SK-N-SH treated with all-trans-retinoic acid at 6 μM for 48 hours (cell line): Measurements from ENCODE around the gene ASIC3.

ENCODE experiments used
- ATAC-seq: fragments of 200-7000 bp; cut with Tn5 transposase; 3 replicates; pipeline ENCODE4 v1.9.1; 2020; ENCODE audit warnings: mild to moderate bottlenecking, moderate library complexity
- ARNTL ChIP-seq: fragments of 450-650 bp; formaldehyde crosslinking; IDR thresholded peaks from 2 replicates; pipeline ENCODE4 v1.5.0; 2020; ENCODE audit warnings: low read depth, mild to moderate bottlenecking, moderate library complexity, borderline replicate concordance
- BACH2 ChIP-seq: fragments of 250-450 bp; sonication (Bioruptor Pico); IDR thresholded peaks from 2 replicates; pipeline ENCODE4 v1.9.0; 2021; ENCODE audit warnings: mild to moderate bottlenecking, borderline replicate concordance
- CSDC2 ChIP-seq: fragments of 250-450 bp; sonication (Bioruptor Pico); IDR thresholded peaks from 2 replicates; pipeline ENCODE4 v1.5.0; 2020; ENCODE audit warnings: mild to moderate bottlenecking, moderate library complexity
- ESRRG ChIP-seq: fragments of 250-450 bp; sonication (Bioruptor Pico); IDR thresholded peaks from 2 replicates; pipeline ENCODE4 v1.6.1; 2021; ENCODE audit warnings: mild to moderate bottlenecking
- GLIS3 ChIP-seq: fragments of 250-450 bp; sonication (Bioruptor Pico); IDR thresholded peaks from 2 replicates; pipeline ENCODE4 v1.5.0; 2020; ENCODE audit warnings: mild to moderate bottlenecking, moderate library complexity
- ISL1 ChIP-seq: fragments of 250-450 bp; sonication (Bioruptor Pico); IDR thresholded peaks from 2 replicates; pipeline ENCODE4 v2.1.2; 2022; ENCODE audit warnings: mild to moderate bottlenecking, moderate library complexity
- OSR1 ChIP-seq: fragments of 250-450 bp; sonication (Bioruptor Pico); IDR thresholded peaks from 2 replicates; pipeline ENCODE4 v1.8.0; 2022; ENCODE audit warnings: moderate library complexity, mild to moderate bottlenecking, inconsistent platforms
- PPARA ChIP-seq: fragments of 250-450 bp; sonication (Bioruptor Pico); IDR thresholded peaks from 2 replicates; pipeline ENCODE4 v1.5.0; 2020; ENCODE audit warnings: mild to moderate bottlenecking, borderline replicate concordance
- RARB ChIP-seq: fragments of 250-450 bp; sonication (Bioruptor Pico); IDR thresholded peaks from 2 replicates; pipeline ENCODE4 v1.8.0; 2021; ENCODE audit warnings: mild to moderate bottlenecking, moderate library complexity
- SNAI2 ChIP-seq: fragments of 250-450 bp; sonication (Bioruptor Pico); IDR thresholded peaks from 2 replicates; pipeline ENCODE4 v1.5.0; 2020; ENCODE audit warnings: mild to moderate bottlenecking, moderate library complexity
- TCF4 ChIP-seq: fragments of 250-450 bp; sonication (Bioruptor Pico); IDR thresholded peaks from 2 replicates; pipeline ENCODE4 v1.8.0; 2021; ENCODE audit warnings: mild to moderate bottlenecking, moderate library complexity, borderline replicate concordance
- TOX ChIP-seq: fragments of 250-450 bp; sonication (Bioruptor Pico); IDR thresholded peaks from 2 replicates; pipeline ENCODE4 v1.8.0; 2021; ENCODE audit warnings: mild to moderate bottlenecking, moderate library complexity, borderline replicate concordance
- ZFP3 ChIP-seq: fragments of 250-450 bp; sonication (Bioruptor Pico); IDR thresholded peaks from 2 replicates; pipeline ENCODE4 v1.5.0; 2020; ENCODE audit warnings: mild to moderate bottlenecking, moderate library complexity
- ZFP30 ChIP-seq: fragments of 450-650 bp; formaldehyde crosslinking; IDR thresholded peaks from 2 replicates; pipeline ENCODE4 v1.5.0; 2022; ENCODE audit warnings: mild to moderate bottlenecking, moderate library complexity
- ZNF565 ChIP-seq: fragments of 450-650 bp; formaldehyde crosslinking; conservative IDR thresholded peaks from 2 replicates; pipeline ENCODE4 v1.5.0; 2020; ENCODE audit warnings: low read depth, mild to moderate bottlenecking, moderate library complexity
- ZNF8 ChIP-seq: fragments of 450-650 bp; formaldehyde crosslinking; IDR thresholded peaks from 2 replicates; pipeline ENCODE4 v1.5.0; 2020; ENCODE audit warnings: mild to moderate bottlenecking, moderate library complexity
- TF ChIP-seq, protein P1 (sequence below): fragments of 250-450 bp; sonication (Bioruptor Pico); IDR thresholded peaks from 2 replicates; pipeline ENCODE4 v1.8.0; 2020; ENCODE audit warnings: mild to moderate bottlenecking, moderate library complexity, borderline replicate concordance
- TF ChIP-seq, protein P2 (sequence below): fragments of 250-450 bp; sonication (Bioruptor Pico); IDR thresholded peaks from 2 replicates; pipeline ENCODE4 v1.5.0; 2020; ENCODE audit warnings: mild to moderate bottlenecking, moderate library complexity
- TF ChIP-seq, protein P3 (sequence below): fragments of 250-450 bp; sonication (Bioruptor Pico); IDR thresholded peaks from 2 replicates; pipeline ENCODE4 v1.8.0; 2021; ENCODE audit warnings: low read depth, mild to moderate bottlenecking, moderate library complexity, borderline replicate concordance
- TF ChIP-seq, protein P4 (sequence below): fragments of 250-450 bp; sonication (Bioruptor Pico); IDR thresholded peaks from 2 replicates; pipeline ENCODE4 v1.5.1; 2021; ENCODE audit warnings: mild to moderate bottlenecking, moderate library complexity
- TF ChIP-seq, protein P5 (sequence below): fragments of 250-450 bp; sonication (Bioruptor Pico); IDR thresholded peaks from 2 replicates; pipeline ENCODE4 v1.5.1; 2020; ENCODE audit warnings: low read depth, mild to moderate bottlenecking, moderate library complexity

ASIC3 gene

DNA sequence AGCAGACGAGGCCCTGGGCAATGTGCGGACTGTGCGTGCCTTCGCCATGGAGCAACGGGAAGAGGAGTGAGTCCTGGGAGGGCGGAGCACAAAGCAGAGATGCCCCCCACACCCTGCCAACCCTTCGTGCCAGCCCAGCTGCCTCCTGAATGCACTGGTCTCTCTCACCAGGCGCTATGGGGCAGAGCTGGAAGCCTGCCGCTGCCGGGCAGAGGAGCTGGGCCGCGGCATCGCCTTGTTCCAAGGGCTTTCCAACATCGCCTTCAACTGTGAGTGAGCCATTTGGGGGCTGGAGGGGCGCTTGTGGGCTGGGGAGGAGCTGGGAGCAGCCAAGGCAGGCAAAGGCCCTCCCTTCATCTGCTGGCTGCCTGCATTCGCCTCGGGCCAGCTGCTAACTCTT lies 12.4 kb upstream of the ASIC3 start:
- TF ChIP-seq ZFP3 (CRISPR knock-in tag) (no peak), ESRRG (no peak), ZNF565 (CRISPR knock-in tag) (no peak), PPARA (CRISPR knock-in tag) (no peak), GLIS3 (CRISPR knock-in tag) (no peak), ISL1 (CRISPR knock-in tag) (no peak), CSDC2 (no peak), ZNF8 (CRISPR knock-in tag) (no peak), RARB (no peak)
- TF ChIP-seq, protein P1, sequence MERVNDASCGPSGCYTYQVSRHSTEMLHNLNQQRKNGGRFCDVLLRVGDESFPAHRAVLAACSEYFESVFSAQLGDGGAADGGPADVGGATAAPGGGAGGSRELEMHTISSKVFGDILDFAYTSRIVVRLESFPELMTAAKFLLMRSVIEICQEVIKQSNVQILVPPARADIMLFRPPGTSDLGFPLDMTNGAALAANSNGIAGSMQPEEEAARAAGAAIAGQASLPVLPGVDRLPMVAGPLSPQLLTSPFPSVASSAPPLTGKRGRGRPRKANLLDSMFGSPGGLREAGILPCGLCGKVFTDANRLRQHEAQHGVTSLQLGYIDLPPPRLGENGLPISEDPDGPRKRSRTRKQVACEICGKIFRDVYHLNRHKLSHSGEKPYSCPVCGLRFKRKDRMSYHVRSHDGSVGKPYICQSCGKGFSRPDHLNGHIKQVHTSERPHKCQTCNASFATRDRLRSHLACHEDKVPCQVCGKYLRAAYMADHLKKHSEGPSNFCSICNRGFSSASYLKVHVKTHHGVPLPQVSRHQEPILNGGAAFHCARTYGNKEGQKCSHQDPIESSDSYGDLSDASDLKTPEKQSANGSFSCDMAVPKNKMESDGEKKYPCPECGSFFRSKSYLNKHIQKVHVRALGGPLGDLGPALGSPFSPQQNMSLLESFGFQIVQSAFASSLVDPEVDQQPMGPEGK: no peak
- TF ChIP-seq, protein P2, sequence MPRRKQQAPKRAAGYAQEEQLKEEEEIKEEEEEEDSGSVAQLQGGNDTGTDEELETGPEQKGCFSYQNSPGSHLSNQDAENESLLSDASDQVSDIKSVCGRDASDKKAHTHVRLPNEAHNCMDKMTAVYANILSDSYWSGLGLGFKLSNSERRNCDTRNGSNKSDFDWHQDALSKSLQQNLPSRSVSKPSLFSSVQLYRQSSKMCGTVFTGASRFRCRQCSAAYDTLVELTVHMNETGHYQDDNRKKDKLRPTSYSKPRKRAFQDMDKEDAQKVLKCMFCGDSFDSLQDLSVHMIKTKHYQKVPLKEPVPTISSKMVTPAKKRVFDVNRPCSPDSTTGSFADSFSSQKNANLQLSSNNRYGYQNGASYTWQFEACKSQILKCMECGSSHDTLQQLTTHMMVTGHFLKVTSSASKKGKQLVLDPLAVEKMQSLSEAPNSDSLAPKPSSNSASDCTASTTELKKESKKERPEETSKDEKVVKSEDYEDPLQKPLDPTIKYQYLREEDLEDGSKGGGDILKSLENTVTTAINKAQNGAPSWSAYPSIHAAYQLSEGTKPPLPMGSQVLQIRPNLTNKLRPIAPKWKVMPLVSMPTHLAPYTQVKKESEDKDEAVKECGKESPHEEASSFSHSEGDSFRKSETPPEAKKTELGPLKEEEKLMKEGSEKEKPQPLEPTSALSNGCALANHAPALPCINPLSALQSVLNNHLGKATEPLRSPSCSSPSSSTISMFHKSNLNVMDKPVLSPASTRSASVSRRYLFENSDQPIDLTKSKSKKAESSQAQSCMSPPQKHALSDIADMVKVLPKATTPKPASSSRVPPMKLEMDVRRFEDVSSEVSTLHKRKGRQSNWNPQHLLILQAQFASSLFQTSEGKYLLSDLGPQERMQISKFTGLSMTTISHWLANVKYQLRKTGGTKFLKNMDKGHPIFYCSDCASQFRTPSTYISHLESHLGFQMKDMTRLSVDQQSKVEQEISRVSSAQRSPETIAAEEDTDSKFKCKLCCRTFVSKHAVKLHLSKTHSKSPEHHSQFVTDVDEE (CRISPR knock-in tag): no peak
- TF ChIP-seq, protein P3, sequence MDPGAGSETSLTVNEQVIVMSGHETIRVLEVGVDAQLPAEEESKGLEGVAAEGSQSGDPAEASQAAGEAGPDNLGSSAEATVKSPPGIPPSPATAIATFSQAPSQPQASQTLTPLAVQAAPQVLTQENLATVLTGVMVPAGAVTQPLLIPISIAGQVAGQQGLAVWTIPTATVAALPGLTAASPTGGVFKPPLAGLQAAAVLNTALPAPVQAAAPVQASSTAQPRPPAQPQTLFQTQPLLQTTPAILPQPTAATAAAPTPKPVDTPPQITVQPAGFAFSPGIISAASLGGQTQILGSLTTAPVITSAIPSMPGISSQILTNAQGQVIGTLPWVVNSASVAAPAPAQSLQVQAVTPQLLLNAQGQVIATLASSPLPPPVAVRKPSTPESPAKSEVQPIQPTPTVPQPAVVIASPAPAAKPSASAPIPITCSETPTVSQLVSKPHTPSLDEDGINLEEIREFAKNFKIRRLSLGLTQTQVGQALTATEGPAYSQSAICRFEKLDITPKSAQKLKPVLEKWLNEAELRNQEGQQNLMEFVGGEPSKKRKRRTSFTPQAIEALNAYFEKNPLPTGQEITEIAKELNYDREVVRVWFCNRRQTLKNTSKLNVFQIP (CRISPR knock-in tag): no peak
- TF ChIP-seq, protein P4, sequence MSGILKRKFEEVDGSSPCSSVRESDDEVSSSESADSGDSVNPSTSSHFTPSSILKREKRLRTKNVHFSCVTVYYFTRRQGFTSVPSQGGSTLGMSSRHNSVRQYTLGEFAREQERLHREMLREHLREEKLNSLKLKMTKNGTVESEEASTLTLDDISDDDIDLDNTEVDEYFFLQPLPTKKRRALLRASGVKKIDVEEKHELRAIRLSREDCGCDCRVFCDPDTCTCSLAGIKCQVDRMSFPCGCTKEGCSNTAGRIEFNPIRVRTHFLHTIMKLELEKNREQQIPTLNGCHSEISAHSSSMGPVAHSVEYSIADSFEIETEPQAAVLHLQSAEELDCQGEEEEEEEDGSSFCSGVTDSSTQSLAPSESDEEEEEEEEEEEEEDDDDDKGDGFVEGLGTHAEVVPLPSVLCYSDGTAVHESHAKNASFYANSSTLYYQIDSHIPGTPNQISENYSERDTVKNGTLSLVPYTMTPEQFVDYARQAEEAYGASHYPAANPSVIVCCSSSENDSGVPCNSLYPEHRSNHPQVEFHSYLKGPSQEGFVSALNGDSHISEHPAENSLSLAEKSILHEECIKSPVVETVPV (CRISPR knock-in tag): no peak
- ATAC-seq: no peak

DNA sequence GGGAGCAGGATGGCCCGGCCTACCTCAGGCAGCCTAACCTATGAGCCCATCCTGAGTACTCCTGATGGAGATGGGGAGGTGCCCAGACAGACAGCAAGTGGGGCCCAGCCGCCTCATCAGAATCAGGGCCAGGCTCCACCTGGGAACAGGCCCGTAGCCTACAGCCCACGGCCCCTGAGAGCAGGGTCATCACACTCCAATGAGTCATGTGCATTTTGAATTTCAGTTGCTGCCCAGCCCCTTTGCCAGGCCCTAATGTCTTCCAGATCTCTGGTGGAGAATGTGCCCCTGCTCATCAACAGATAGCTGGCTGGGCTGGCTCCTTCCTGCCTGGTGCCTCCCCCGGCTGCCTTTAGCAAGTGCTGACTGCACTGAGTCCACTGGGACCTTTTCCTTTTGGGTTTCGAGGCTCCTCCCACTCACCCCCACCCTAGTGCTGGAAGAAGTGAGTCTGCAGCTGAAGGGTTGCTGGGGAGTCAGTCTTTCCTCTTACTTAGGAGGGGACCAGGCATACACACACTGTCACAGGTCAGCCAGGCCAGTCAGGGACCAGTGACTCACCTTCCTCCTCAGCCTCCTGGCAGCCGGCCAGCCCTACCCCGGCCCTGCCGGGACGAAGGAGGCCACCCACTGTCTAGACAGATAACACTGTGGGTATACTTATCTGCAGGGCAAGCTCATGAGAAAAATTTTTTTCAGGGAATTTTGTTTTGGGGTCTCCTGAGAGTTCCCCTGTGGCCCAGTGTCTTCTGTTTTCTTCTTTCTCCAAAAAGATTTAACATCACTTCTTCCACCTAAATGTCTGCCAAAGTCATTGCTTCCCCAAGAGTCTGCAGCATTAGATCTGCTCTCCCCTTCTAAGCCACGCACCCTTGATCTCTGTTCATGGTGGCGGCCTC lies 9.1 kb upstream of the ASIC3 start:
- peak; percentile 89 for ATAC-seq
- no peak for TF ChIP-seq TOX (CRISPR knock-in tag)
- TF ChIP-seq ISL1 (CRISPR knock-in tag): no peak
- TF ChIP-seq SNAI2: no peak
- no peak for TF ChIP-seq BACH2 (CRISPR knock-in tag)
- no peak for TF ChIP-seq RARB
- TF ChIP-seq, protein P4 (CRISPR knock-in tag): no peak
- TF ChIP-seq, protein P2 (CRISPR knock-in tag): 0 out of 2 replicates have a peak, but pooled peaks have one; percentile 20
- TF ChIP-seq ZFP3 (CRISPR knock-in tag): peak; percentile 57; the same call in 1 of the 2 replicates
- TF ChIP-seq, protein P5, sequence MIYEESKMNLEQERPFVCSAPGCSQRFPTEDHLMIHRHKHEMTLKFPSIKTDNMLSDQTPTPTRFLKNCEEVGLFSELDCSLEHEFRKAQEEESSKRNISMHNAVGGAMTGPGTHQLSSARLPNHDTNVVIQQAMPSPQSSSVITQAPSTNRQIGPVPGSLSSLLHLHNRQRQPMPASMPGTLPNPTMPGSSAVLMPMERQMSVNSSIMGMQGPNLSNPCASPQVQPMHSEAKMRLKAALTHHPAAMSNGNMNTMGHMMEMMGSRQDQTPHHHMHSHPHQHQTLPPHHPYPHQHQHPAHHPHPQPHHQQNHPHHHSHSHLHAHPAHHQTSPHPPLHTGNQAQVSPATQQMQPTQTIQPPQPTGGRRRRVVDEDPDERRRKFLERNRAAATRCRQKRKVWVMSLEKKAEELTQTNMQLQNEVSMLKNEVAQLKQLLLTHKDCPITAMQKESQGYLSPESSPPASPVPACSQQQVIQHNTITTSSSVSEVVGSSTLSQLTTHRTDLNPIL: no peak
- 0 out of 2 replicates have a peak, but pooled peaks have one; percentile 45 for TF ChIP-seq GLIS3 (CRISPR knock-in tag)
- no peak for TF ChIP-seq ZFP30
- peak; percentile 57; the same call in 1 of the 2 replicates for TF ChIP-seq TCF4
- no peak for TF ChIP-seq ARNTL (CRISPR knock-in tag)
- TF ChIP-seq ZNF565 (CRISPR knock-in tag): no peak; the same call in 1 of the 2 replicates
- TF ChIP-seq OSR1 (CRISPR knock-in tag): no peak
- TF ChIP-seq ESRRG: 0 out of 2 replicates have a peak, but pooled peaks have one; percentile 13
- TF ChIP-seq, protein P3 (CRISPR knock-in tag): no peak
